Kidney capillary endothelial cell (primary cell): Measurements from ENCODE around the gene ZNF445.
A peak's percentile ranks its signal among the peaks of the same experiment; 100 is the strongest.
"Not testable (repeated sequence)": the region's sequence is repeated elsewhere in the genome, so short reads cannot be mapped to it uniquely, and the experiment has no call there.

Experiments
- DNase-seq: peaks from one replicate; pipeline ENCODE4 v3.0.0-alpha.2; 2018; ENCODE audit warnings: low spot score

ZNF445 gene

GRCh38 chr3:44476181-44476611, 1.3 kb downstream of the ZNF445 start:
- peak; percentile 34 for DNase-seq

DNA sequence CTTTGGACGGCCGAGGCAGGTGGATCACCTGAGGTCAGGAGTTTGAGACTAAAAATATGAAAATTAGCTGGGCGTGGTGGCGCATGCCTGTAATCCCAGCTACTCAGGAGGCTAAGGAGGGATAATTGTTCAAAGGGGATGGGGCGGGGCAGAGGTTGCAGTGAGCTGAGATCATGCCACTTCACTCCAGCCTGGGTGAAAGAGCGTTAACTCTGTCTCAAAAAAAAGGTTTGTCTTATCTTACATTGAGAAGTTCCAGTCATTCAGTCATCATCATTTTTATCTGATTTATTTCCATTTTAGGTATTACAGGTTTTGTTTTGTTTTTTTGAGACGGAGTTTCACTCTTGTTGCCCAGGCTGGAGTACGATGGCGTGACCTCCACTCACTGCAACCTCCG, 2.6 kb downstream of the ZNF445 start:
- not testable (repeated sequence) for DNase-seq

- no peak for DNase-seq
Measured at GRCh38 chr3:44470430-44470829, 7.0 kb downstream of the ZNF445 start.

- DNase-seq, result no peak
Measured at GRCh38 chr3:44469914-44470313, 7.6 kb downstream of the ZNF445 start.

- DNase-seq, result no peak
Measured at GRCh38 chr3:44468572-44469520, 8.6 kb downstream of the ZNF445 start.

- not testable (repeated sequence) for DNase-seq
Measured at GRCh38 chr3:44468099-44468537, 9.4 kb downstream of the ZNF445 start.

DNA sequence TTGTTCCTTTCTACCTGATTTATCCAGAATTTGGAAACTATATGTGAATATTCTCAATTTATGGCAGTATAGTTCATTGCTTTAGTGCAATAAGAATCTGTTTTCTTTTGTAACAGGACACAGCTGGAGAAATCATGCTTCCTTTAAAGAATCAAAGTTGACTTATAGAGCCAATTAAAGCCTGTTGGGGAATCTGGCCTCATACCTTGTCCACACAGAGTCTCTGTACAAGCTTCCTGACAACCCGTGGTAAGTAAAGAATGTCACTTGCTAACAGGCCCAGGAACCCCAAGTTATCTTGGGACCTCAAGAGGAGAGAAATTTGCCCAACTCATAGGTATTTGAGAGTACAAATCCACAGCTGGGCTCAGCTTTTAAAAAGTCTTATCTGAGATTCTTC, 10.2 kb downstream of the ZNF445 start:
- no peak for DNase-seq

DNA sequence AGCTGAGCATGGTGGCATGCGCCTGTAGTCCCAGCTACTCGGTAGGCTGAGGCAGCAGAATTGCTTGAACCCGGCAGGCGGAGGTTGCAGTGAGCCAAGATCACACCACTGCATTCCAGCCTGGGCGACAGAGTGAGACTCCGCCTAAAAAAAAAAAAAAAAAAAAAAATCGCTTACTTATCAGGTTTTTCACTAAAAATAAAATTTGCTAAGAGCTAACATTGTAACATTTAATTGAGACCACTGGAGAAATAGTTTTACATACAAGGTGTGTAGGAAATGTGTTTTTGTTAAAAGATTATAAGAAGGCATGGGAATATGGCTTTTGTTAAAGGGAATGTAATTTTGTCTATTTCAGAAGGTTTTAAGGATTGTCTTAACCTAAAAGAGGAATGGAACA, 12.6 kb downstream of the ZNF445 start:
- DNase-seq, result not testable (repeated sequence)

GRCh38 chr3:44464509-44464908, 13.0 kb downstream of the ZNF445 start:
- DNase-seq, result no peak

DNA sequence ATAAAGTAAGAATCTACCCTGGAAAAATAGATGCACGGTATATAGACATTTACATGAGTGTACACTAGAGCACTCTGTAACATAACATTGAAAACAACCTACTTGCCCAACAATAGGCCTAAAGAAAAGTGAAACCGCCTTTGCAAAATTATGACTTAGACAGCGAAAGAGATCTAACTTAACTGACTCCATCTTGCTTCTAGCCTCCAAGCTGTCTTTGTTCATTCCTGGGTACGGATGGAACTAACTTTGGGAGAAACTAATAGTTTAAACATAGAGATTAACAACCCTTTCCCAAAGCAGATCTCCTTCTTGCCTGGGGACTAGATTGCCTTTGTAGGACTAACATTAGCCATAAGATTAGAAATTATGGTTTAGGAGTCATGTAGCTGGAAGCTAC, 17.4 kb downstream of the ZNF445 start:
- not testable (repeated sequence) for DNase-seq

DNA sequence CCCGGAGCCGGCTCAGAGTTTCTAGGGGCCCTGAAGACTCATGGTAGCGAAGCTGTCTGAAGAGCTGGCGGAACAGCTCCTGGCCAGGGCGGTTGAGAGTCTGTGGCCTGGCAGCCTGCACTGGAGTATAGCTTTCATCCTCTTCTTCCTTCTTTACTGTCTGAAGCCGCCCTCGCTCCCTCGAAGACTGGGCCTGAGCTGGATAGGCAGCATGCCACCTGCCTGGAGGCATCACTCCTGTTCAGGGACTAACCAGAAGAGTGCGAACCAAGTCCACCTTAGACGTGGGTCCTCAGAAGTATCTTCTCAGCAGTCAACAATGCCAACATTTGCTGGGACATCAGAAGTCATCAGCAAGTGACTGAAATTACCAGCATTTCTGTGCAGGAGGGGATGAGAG, 22.2 kb downstream of the ZNF445 start:
- DNase-seq, result no peak

- DNase-seq, result no peak
Measured at GRCh38 chr3:44454258-44454657, 23.2 kb downstream of the ZNF445 start.

DNA sequence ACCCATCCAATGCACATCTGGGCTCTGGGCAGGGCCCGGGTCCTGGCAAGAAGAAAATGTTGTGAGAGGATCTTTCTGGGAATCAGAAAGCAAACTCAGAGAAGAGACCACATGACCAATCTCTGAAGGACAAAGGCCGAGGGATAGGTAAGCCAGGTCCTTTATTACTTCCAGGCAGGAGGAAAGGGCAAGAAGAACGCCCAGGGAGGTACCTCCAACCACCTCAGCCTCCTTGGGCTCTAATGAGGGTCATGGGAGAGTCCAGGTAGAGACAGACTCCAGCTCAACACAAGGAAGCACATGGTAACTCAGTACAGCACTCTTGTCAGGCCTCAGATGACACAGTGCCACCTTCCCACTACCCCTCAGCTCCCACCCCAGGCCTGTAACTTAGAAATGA, 26.0 kb downstream of the ZNF445 start:
- no peak for DNase-seq

- no peak for DNase-seq
Measured at GRCh38 chr3:44446929-44447328, 30.5 kb downstream of the ZNF445 start.

GRCh38 chr3:44445786-44446185, 31.7 kb downstream of the ZNF445 start:
- DNase-seq, result no peak

DNA sequence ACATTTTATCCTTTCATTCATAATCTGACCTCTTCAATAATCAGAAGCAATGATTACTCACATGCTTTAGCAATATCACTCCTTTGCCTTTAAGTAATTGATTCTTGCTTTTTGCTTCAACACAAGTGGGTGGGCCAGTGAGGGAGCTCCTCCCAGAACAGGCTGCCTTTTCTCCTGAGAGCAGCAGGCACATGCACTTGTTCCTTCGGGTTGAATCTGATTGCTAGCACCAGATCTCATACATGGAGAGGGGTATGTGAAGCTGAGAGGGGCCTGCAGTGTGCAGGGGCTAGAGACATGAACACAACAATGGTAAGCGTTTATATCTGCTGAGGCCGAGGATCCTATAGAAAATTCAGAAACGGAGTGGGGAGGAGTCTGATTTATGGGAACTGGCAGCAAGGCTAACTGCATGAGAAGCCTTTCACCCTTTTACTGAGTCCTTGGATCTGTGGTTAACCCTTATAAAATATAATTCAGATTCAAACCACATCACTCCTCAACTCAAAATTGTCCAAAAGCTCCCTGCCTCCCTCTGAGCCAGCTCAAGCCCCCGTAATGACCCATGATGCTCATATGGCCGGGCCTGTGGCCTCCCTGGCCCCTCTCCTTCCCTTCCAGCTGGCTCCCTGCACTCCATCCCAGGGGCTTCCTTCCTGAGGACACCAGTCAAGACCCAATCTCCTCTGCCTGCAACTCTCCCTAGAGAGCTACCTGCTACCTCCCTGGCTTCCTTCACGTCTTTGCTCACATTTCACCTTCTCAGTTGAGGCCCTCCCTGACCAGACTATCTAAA, 32.4 kb downstream of the ZNF445 start:
- no peak for DNase-seq

DNA sequence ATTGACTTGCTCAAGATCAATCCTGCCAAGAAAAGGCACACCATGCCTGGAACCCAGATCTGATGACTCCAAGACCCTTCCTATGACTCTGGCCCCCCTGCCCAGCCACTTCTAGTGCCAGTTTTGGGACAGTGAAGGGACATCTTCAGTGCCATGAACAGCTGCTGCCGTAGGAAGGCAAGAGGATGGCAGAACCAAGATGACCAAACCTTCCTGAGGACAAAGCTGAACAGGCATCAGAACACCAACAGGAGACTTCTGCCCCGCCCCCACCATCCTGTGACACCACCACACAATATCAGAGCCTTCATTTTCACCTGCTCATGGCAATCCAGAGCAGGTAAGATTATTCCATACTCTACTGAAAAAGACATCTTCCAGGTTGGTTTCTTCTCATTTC, 33.0 kb downstream of the ZNF445 start:
- DNase-seq, result no peak

DNA sequence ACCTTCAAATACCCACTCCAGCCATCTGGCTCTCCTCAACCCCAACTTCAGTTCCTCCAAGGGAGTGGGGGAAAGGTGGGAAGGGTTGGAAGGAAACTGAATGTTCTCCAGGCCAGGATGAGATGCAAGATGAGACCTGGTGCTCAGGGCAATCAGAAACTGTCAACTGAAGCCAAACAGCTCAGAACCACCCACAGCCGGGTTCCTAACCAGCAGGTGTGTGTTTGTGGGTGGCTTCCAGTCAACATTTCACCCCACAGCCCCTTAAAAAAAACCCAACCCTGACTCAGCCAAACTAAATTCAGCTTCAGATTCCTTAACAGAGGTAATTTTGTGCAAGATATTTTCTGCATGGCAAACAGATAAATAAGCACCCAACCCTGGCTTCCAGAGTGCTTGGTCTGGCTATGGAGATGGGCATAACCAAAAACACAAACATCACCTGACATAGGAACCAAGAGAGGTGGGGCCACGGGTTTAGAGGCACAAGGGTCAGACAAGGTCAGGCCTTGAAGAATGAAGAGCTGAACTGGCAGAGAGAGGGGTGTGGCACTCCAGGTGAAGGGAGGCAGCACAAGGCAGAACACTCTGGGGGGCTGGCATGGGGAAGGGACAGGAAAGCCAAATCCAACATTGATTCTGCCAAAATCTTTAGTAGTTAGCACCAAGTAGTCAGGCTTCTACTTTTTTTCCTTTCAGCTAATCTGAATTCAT, 34.7 kb downstream of the ZNF445 start:
- no peak for DNase-seq

DNA sequence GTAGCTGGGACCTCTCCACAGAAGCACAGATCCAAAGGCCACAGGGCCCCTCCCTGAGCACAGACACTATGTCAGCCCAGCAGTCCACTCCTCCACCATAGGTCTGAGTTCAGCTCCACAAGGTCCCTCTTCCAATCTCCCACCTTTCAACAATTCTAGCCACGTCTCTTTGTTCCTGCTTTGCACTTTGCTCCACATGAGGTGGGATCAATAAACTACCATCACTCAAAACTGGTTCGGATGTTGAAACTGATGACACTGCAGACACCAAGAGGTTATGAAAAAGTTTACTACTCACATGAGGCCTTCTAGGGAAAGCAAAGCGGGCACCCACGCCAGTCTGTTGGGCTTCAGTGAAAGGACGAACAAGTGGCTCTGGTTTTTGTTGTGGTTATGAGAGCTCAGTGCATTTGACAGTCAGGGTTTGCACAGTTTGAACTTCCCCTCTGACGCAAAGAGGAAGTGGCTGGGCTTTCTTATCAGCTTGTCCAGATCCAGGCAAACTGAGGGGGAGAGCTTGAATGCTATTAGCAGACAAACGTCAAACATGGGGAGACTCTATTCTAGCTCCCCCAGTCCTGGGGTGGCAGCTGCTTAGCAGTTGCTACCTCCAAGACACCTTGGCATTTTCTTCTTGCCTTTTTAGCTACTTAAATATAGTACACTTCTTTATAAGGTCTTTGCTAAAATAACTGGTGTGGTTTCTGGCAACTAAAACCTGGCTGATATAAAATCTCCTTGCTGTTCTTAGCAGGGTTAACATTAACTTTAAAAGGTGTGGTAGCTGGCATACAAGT, 37.8 kb downstream of the ZNF445 start:
- peak; percentile 67 for DNase-seq

GRCh38 chr3:44437800-44438199, 39.7 kb downstream of the ZNF445 start:
- DNase-seq, result no peak

GRCh38 chr3:44436181-44436580, 41.3 kb downstream of the ZNF445 start:
- no peak for DNase-seq
